ENCODE measurements around the gene CPTP.
A peak's percentile ranks its signal among the peaks of the same experiment; 100 is the strongest.

CPTP gene

GRCh38 chr1:1294250-1294890 lies 30.2 kb upstream of the CPTP start:
- no peak for DNase-seq (ENCODE audit: low read depth)
- TF ChIP-seq POLR2A (IDR thresholded peaks at IDR 0.05; ENCODE audit: extremely low read depth, insufficient read length) (no peak), MYC (IDR thresholded peaks at IDR 0.05; ENCODE audit: low read depth, low read length) (no peak), CTCF (IDR thresholded peaks at IDR 0.05; ENCODE audit: low read depth, low read length) (no peak), MAX (IDR thresholded peaks at IDR 0.05; ENCODE audit: low read depth, low read length) (no peak)
- no peak overlapping the region for H3K4me3 ChIP-seq (ENCODE audit: low read depth, low read length)

- TF ChIP-seq CTCF (IDR thresholded peaks at IDR 0.05; ENCODE audit: low read depth, low read length), result no peak
- no peak for DNase-seq (ENCODE audit: low read depth)
- H3K4me3 ChIP-seq (ENCODE audit: low read depth, low read length), result no peak overlapping the region
These were observed 29.3 kb upstream of the CPTP start for GRCh38 chr1:1295154-1295923.

GRCh38 chr1:1296070-1297061 lies 28.2 kb upstream of the CPTP start:
- no peak for TF ChIP-seq CTCF (IDR thresholded peaks at IDR 0.05; ENCODE audit: low read depth, low read length)
- TF ChIP-seq MYC (IDR thresholded peaks at IDR 0.05; ENCODE audit: low read depth, low read length), result no peak
- no peak for TF ChIP-seq POLR2A (IDR thresholded peaks at IDR 0.05; ENCODE audit: extremely low read depth, insufficient read length)
- no peak for TF ChIP-seq MAX (IDR thresholded peaks at IDR 0.05; ENCODE audit: low read depth, low read length)
- no peak overlapping the region for H3K4me3 ChIP-seq (ENCODE audit: low read depth, low read length)
- no peak for DNase-seq (ENCODE audit: low read depth)

GRCh38 chr1:1297802-1298424 lies 26.7 kb upstream of the CPTP start:
- DNase-seq (ENCODE audit: low read depth), result no peak
- TF ChIP-seq POLR2A (IDR thresholded peaks at IDR 0.05; ENCODE audit: extremely low read depth, insufficient read length), result no peak
- TF ChIP-seq MAX (IDR thresholded peaks at IDR 0.05; ENCODE audit: low read depth, low read length), result no peak
- TF ChIP-seq CTCF (IDR thresholded peaks at IDR 0.05; ENCODE audit: low read depth, low read length), result no peak
- no peak for TF ChIP-seq MYC (IDR thresholded peaks at IDR 0.05; ENCODE audit: low read depth, low read length)
- no peak overlapping the region for H3K4me3 ChIP-seq (ENCODE audit: low read depth, low read length)

GRCh38 chr1:1298861-1299685 lies 25.5 kb upstream of the CPTP start:
- TF ChIP-seq MAX (IDR thresholded peaks at IDR 0.05; ENCODE audit: low read depth, low read length) (peak; percentile 15; the same call in 1 of the 2 replicates), CTCF (IDR thresholded peaks at IDR 0.05; ENCODE audit: low read depth, low read length) (no peak)
- DNase-seq (ENCODE audit: low read depth), result peak; percentile 46
- H3K4me3 ChIP-seq (ENCODE audit: low read depth, low read length), result no peak overlapping the region
